Measurements from ENCODE around the gene CLSTN1. TPM values are rescaled to one million over a fixed set of nuclear protein-coding genes. Genes with fewer than 3 reads are reported as not detected.

The CLSTN1 gene
- total and polyA plus RNA-seq, 10 of the 15 experiments (the other 5 are each of a cell fraction or from before 2014, with no cell fraction given) = 2.7 to 64.4 (median 23.2) TPM

- TF ChIP-seq BMI1 (IDR thresholded peaks at IDR 0.05; ENCODE audit: borderline replicate concordance) (no peak), ZSCAN29 (IDR thresholded peaks at IDR 0.05) (no peak), RAD51 (IDR thresholded peaks at IDR 0.05) (no peak), SUZ12 (IDR thresholded peaks at IDR 0.05; ENCODE audit: unreplicated experiment) (no peak), ELK1 (IDR thresholded peaks at IDR 0.05; ENCODE audit: low read depth, low read length) (no peak), NFYA (IDR thresholded peaks at IDR 0.05; ENCODE audit: borderline replicate concordance, low read depth, low read length) (no peak), RELA (IDR thresholded peaks at IDR 0.05; ENCODE audit: borderline replicate concordance, partially characterized antibody) (no peak), ATF7 (IDR thresholded peaks at IDR 0.05; ENCODE audit: low read depth) (no peak), CEBPB (IDR thresholded peaks at IDR 0.05; ENCODE audit: borderline replicate concordance in 1 of 2, low read depth in 2 of 2, low read length in 2 of 2) (no peak), ZNF24 (IDR thresholded peaks at IDR 0.05) (no peak), FOXM1 (IDR thresholded peaks at IDR 0.05; ENCODE audit: low read depth, low read length) (no peak), HCFC1 (IDR thresholded peaks at IDR 0.05; ENCODE audit: low read length) (no peak), RCOR1 (conservative IDR thresholded peaks at IDR 0.05; ENCODE audit: low read depth, low read length) (no peak), YBX1 (IDR thresholded peaks at IDR 0.05) (no peak), HDAC6 (IDR thresholded peaks at IDR 0.05; ENCODE audit: unreplicated experiment) (no peak), JUNB (IDR thresholded peaks at IDR 0.05) (no peak), SPI1 (IDR thresholded peaks at IDR 0.05; ENCODE audit: borderline replicate concordance, insufficient read depth, low read depth, low read length) (no peak), GABPA (IDR thresholded peaks at IDR 0.05; ENCODE audit: low read depth) (no peak), ASH2L (IDR thresholded peaks at IDR 0.05; ENCODE audit: borderline replicate concordance, low read depth) (no peak), IRF4 (IDR thresholded peaks at IDR 0.05; ENCODE audit: low read depth, low read length) (no peak), BCL11A (IDR thresholded peaks at IDR 0.05; ENCODE audit: low read depth, low read length) (no peak), PKNOX1 (IDR thresholded peaks at IDR 0.05) (no peak), SMARCA5 (IDR thresholded peaks at IDR 0.05) (no peak; the same call in 1 of the 2 replicates)
- TF ChIP-seq, protein P1, sequence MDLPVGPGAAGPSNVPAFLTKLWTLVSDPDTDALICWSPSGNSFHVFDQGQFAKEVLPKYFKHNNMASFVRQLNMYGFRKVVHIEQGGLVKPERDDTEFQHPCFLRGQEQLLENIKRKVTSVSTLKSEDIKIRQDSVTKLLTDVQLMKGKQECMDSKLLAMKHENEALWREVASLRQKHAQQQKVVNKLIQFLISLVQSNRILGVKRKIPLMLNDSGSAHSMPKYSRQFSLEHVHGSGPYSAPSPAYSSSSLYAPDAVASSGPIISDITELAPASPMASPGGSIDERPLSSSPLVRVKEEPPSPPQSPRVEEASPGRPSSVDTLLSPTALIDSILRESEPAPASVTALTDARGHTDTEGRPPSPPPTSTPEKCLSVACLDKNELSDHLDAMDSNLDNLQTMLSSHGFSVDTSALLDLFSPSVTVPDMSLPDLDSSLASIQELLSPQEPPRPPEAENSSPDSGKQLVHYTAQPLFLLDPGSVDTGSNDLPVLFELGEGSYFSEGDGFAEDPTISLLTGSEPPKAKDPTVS (IDR thresholded peaks at IDR 0.05; ENCODE audit: low read depth, low read length) = no peak
- TF ChIP-seq, protein P2, sequence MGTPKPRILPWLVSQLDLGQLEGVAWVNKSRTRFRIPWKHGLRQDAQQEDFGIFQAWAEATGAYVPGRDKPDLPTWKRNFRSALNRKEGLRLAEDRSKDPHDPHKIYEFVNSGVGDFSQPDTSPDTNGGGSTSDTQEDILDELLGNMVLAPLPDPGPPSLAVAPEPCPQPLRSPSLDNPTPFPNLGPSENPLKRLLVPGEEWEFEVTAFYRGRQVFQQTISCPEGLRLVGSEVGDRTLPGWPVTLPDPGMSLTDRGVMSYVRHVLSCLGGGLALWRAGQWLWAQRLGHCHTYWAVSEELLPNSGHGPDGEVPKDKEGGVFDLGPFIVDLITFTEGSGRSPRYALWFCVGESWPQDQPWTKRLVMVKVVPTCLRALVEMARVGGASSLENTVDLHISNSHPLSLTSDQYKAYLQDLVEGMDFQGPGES (IDR thresholded peaks at IDR 0.05) = no peak
- TF ChIP-seq, protein P3, sequence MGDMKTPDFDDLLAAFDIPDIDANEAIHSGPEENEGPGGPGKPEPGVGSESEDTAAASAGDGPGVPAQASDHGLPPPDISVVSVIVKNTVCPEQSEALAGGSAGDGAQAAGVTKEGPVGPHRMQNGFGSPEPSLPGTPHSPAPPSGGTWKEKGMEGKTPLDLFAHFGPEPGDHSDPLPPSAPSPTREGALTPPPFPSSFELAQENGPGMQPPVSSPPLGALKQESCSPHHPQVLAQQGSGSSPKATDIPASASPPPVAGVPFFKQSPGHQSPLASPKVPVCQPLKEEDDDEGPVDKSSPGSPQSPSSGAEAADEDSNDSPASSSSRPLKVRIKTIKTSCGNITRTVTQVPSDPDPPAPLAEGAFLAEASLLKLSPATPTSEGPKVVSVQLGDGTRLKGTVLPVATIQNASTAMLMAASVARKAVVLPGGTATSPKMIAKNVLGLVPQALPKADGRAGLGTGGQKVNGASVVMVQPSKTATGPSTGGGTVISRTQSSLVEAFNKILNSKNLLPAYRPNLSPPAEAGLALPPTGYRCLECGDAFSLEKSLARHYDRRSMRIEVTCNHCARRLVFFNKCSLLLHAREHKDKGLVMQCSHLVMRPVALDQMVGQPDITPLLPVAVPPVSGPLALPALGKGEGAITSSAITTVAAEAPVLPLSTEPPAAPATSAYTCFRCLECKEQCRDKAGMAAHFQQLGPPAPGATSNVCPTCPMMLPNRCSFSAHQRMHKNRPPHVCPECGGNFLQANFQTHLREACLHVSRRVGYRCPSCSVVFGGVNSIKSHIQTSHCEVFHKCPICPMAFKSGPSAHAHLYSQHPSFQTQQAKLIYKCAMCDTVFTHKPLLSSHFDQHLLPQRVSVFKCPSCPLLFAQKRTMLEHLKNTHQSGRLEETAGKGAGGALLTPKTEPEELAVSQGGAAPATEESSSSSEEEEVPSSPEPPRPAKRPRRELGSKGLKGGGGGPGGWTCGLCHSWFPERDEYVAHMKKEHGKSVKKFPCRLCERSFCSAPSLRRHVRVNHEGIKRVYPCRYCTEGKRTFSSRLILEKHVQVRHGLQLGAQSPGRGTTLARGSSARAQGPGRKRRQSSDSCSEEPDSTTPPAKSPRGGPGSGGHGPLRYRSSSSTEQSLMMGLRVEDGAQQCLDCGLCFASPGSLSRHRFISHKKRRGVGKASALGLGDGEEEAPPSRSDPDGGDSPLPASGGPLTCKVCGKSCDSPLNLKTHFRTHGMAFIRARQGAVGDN (IDR thresholded peaks at IDR 0.05) = peak; percentile 42; the same call in 1 of the 2 replicates
Measured at GRCh38 chr1:9823693-9823942, 147 bp downstream of the CLSTN1 start (continued).
